HG03175 (cell line): Measurements from ENCODE around the gene LRP5.

Experiments used
- ATAC-seq: cut with Tn5 transposase; IDR thresholded peaks from one replicate; pipeline ENCODE4 v1.9.1; 2021; ENCODE audit warnings: mild to moderate bottlenecking, moderate library complexity; ENCODE audit not compliant: unreplicated experiment

The LRP5 gene

GRCh38 chr11:68345776-68346461 is 33.5 kb downstream of the LRP5 start:
- ATAC-seq = no peak

DNA sequence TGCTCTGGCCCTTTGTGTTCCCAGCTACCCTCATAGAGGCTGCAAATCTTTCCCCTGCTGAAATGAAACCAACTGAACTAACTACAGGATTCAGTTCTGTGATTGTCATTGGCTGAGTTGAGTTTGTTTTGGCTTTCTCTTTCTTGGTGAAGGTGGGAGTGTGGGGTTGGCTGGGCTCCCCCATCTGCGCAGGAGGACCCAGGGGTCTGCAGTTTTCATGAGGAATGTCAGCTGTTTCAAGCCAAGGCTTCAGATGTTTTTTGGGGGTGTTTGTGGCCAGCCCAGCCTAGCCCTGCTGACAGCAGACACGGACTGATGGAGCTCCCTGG is 34.0 kb downstream of the LRP5 start:
- no peak for ATAC-seq

- no peak for ATAC-seq
These were observed 35.0 kb downstream of the LRP5 start for GRCh38 chr11:68347345-68347744.

- no peak for ATAC-seq
These were observed 35.5 kb downstream of the LRP5 start for GRCh38 chr11:68347841-68348240.

DNA sequence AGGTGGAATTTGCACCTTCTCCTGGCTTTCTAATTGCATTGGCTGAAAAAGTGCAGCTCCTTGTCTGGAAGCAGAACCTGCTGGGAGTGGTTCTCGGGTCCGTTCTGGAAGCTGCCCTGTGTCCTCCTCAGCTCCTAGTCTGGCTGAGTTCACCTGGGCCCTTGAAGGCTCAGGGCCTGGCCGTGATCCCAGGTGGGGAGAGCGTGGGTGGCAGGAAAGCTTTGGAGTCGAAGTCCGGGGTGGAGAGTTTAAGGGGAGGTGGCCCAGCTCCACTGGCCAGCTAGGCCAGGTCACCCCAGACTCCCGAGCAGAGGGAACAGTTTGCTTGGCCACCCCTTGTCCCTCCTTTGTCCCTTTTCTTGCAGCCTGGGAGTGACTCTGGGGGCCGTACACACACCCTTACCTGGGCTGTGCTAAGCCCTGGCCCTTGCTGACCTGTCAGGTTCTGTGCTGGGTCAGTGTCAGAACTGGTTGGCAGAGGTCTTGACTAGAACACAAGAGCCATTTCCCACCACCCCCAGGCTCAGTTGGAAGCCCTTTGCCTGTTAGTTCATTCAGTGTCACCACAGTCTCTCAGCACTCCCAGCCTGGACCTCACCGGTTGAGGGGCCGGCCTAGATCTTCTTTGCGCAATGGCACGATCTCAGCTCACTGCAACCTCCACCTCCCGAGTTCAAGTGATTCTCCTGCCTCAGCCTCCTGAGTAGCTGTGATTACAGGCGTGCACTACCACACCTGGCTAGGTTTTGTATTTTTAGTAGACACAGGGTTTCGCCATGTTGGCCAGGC is 37.3 kb downstream of the LRP5 start:
- ATAC-seq = no peak

GRCh38 chr11:68350759-68351449 is 38.5 kb downstream of the LRP5 start:
- ATAC-seq = no peak

- no peak for ATAC-seq
These were observed 39.3 kb downstream of the LRP5 start for GRCh38 chr11:68351450-68352275.

DNA sequence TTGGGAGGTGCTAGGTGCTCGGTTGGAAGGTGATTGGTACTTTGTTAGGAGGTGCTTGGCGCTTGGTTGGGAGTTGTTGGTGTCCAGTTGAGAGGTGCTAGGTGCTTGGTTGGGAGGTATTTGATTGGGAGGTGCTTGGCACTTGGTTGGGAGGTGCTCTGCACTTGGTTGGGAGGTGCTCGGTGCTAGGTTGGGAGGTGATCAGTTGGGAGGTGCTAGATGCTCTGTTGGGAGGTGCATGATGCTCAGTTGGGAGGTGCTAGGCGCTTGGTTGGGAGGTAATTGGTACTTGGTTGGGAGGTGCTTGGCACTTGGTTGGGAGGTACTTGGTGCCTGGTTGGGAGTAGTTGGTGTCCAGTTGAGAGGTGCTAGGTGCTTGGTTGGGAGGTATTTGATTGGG is 40.2 kb downstream of the LRP5 start:
- ATAC-seq = no peak

DNA sequence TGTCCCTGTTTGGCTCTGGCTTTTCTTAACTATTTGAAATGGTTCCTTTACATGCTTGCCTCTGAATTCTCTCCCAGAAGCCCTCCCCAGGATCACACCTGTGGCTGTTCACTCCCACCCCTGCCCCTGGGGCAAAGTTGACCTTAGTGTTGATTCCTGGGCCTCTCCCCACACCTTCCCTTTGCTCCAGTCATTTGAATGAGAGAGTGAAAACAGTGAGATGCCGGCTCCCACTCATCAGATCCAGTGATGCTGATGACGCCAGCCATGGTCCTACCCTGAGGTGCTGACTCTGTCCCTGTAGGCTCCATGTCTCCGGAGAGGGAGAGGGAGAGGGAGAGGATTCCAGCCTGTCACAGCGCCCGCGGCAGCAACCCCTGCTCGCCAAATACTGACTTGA is 40.7 kb downstream of the LRP5 start:
- ATAC-seq = no peak

DNA sequence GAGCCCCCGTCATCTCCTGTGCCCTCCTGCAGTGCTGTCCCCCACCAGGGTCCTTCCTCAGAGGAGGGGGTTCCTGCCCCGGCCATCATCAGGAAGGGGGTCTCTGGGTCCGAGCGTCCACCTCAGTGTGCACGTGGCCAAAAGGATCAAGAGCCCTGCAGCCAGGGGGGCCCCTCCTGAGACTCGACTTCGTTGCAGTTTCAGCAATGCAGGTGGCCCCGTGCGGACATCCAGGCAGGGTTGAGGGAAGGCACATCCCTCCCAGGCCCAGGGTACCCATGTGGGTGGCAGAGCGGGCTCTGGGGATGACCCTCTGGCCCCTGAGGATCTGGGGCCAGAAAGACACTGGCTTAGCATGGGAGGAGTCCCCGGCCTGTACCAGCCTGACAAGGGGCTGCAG is 41.3 kb downstream of the LRP5 start:
- ATAC-seq = no peak

GRCh38 chr11:68354148-68354872 is 41.9 kb downstream of the LRP5 start:
- no peak for ATAC-seq

- ATAC-seq = no peak
These were observed 43.1 kb downstream of the LRP5 start for GRCh38 chr11:68355471-68355870.

GRCh38 chr11:68357568-68357967 is 45.2 kb downstream of the LRP5 start:
- ATAC-seq = no peak

DNA sequence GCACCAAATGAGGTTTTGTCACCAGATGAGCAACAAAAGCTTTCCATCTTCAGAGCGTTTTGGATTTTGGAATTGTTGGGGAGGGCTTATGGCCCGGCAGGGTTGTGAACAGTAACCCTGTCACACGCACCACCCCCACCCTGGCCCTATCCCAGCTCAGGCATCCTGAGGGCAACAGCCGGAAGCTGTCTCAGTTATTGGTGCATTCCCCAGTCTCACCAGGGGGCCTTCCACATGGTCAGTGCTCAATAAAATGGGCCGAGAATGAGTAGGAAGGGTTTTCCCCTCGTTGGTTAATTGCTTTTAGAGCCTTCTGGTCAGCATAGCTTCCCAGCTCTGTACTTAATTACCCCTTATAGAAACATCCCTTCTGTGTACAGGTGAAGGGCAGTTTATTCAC is 46.0 kb downstream of the LRP5 start:
- ATAC-seq = no peak

GRCh38 chr11:68361702-68362101 is 49.3 kb downstream of the LRP5 start:
- no peak for ATAC-seq

DNA sequence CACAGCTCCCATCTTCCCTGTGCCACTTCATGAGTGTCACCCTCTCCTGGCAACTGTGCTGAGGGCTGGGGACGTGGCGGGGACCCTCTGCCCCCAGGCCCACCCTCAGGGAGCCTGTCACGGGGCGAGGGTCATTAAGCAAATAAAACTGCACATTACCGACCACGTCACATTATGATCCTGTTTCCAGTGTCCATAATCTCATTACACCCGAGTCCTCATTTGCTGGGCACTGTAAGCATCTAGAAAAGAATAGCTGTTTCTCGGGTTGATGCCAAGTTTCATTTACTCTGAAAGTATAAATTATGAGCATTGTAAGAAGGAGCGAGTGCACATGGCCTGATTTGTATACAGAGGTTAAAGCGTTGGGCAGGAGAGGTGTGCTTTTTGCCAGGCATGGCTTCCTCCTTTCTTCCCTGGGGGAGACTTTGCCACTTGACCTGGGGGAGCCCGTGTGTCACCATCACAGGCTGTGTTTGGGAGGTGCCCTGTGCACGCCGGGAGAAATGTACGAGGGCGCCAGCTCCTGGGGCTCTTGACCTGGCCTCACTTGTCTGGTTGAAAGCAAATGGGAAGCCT is 50.5 kb downstream of the LRP5 start:
- ATAC-seq = no peak

DNA sequence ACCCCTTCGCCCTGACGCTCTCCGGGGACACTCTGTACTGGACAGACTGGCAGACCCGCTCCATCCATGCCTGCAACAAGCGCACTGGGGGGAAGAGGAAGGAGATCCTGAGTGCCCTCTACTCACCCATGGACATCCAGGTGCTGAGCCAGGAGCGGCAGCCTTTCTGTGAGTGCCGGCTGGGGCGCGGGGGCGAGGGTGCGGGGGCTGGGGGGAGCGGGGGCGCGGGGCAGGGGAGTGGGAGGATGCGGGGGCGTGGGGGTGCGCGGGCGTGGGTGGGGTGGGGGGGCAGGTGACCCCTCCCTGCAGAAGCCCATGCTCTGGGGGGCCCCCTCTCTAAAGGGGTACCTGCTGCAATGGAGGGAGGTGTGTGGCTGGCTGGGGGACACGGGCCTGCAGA is 51.4 kb downstream of the LRP5 start:
- no peak for ATAC-seq

DNA sequence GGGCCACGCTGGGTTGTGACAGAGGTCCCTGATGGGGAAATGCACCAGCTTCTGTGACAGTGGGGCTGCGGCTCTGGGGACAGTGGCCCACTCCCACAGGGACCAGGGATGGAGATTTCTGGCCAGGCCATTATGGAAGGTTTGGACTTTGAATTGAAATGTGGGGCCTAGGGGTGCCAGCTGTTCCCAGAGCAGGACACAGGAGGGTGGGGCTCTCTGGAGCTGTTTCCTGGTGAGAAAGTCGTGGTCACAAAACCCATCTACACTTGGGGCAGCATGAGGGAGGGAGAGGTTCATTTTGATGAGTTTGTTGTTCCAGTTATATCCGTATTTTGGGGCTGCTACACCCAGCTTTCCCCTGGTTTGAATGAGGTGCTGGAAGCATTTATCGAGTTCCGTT is 52.2 kb downstream of the LRP5 start:
- no peak for ATAC-seq

DNA sequence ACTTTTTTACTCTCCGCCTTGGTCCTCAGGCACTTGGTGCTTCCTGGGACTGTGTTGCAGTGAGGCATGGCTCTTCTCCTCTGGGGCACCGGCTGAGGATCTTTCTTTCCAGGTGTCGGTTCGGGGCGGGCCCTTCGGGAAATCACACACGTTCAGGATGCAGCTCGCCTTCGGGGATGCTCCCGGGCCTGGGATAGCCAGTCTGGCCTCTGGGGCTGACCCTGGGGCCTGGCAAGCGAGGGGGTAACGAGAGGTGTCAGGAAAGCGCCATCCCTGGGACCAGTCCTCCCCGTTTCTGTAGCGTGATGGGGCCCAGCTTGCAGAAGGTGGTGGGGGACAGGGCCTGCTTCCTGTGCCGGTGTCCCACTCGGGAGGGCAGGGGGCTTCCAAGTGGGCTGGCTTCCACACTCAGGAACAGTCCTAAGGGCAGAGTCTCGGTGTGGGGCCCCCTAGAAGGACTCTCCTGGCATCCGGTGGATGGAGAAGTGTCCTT is 53.6 kb downstream of the LRP5 start:
- no peak for ATAC-seq

GRCh38 chr11:68367252-68367651 is 54.9 kb downstream of the LRP5 start:
- ATAC-seq = no peak
